GM19372 (cell line): Measurements from ENCODE around the gene TST.

Experiments
- ATAC-seq: cut with Tn5 transposase; IDR thresholded peaks from one replicate; pipeline ENCODE4 v1.9.1; 2021; ENCODE audit warnings: mild to moderate bottlenecking, low read depth, moderate library complexity; ENCODE audit not compliant: unreplicated experiment

The TST gene

GRCh38 chr22:37032535-37033460 is 13.6 kb upstream of the TST start:
- ATAC-seq, result no peak

GRCh38 chr22:37032134-37032534 is 12.9 kb upstream of the TST start:
- ATAC-seq, result no peak

DNA sequence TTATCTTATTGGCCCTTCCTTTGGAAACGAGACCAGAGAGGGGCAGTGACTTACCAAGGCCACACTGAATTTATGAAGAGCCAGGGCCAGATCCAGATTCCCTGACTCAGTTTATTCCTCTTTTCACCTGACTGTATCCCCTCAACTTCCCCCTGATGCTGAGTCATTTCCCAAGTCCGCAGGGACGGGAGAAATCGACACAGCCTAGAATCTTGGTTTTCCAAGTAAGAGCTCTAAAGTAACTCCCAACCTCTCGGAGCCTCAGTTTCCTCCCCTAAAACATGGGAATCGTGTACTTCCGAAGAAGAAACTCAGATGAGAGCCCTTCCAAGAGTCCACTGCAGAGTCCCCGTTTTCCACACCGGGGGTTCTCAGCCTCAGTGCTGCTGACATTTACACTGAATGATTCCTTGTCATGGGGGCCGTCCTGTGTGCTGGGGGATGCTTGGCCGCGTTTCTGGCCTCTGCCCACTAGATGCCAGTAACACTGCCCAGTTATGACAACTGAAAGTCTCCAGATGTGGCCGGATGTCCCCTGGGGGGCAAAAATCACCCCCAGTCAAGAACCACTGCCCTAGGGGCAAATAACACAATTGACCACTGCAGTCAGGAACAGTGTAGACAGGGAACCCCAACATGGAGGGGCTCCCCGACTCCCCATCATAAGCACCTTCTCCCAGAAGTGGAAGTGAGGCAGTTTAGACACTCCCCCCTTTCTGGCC is 11.5 kb upstream of the TST start:
- no peak for ATAC-seq

- no peak for ATAC-seq
Measured at GRCh38 chr22:37028692-37029674, 9.7 kb upstream of the TST start.

GRCh38 chr22:37027556-37027955 is 8.3 kb upstream of the TST start:
- ATAC-seq, result no peak

DNA sequence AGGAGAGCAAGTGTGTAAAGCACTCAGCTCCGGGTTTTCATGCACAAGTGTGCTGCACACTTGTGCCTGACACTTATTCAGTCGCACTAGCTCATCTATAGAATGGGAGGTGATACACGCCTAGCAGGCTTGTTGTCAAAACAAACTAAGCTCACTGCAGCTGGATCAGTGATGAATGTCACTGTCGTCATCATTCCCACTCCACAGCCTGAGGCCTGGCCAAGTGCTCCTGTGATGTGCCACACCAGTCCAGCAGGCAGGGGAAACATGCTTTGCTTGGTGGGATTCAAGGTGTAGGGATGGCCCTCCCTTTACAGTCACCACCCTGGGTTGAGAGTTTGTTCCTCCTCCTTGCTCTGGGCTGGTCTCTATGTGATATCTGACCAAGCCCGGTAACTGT is 7.1 kb upstream of the TST start:
- ATAC-seq, result no peak

DNA sequence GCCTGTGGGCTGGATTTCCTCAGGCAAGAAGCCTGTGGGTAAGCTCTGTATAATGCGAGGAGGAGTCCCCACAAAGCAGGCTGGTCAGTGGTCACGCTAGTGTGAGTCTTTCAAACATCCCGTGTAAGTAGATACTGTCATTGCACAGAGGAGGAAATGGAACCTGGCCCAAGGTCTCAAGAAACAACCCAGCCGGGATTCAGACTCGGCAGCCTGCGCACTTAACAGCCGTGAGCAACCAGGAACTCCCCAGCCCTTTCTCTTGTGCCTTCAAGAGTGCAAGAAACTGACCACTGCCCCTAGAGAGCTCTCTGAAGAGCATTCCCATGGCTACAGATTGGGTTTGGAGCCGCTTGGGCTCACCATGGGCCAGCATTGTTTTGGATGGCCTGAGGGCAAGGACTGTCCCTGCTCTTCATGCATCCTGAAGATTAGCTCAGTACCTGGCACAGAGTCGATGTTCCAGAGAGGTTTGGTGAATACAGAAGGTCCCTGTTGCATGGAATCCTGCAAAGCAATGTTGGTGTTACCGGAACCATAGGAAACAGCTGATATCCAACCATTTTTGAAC is 6.3 kb upstream of the TST start:
- no peak for ATAC-seq

- ATAC-seq, result no peak
Measured at GRCh38 chr22:37024339-37025157, 5.3 kb upstream of the TST start.

GRCh38 chr22:37023743-37024338 is 4.6 kb upstream of the TST start:
- no peak for ATAC-seq

DNA sequence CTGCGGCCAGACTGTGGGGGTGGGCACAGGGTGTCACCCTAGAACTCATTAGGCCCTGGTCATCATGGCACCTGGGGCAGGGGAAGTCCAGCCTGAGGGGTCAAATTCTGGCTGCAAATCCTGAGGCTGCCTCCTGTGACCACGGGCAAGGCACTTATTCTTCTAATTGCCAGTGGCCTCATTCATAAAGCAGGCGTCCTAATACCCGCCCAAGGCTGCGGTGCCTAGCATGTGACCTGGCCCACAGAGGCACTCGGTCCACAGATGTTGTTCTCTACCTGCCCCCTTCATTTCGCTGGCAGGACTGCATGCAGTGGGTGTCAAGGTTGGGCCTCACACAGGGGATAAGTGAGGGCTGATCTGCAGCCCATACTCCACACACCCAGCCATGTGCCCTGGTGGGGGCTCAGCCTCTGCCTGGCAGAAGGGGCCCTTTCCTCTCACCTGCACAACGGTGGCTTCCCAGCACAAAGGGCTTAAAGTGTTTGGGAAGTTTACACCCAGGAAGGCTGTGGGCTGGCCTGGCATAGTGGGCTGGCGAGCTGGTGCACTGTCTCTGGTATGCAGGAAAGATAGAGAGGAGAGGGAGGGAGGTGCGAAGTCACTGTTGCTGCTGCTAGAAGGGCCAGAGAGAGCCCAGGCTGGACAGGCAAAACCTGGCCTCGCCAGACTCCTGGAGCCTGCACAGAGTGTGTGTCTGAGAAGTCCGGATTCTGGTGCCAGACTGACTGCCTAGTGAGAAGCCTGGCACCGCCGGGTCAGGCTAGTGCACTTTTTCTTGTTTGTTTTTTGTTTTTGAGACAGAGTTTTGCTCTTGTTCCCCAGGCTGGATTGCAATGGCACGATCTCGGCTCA is 3.5 kb upstream of the TST start:
- no peak for ATAC-seq

GRCh38 chr22:37021710-37022482 is 2.6 kb upstream of the TST start:
- ATAC-seq, result no peak

DNA sequence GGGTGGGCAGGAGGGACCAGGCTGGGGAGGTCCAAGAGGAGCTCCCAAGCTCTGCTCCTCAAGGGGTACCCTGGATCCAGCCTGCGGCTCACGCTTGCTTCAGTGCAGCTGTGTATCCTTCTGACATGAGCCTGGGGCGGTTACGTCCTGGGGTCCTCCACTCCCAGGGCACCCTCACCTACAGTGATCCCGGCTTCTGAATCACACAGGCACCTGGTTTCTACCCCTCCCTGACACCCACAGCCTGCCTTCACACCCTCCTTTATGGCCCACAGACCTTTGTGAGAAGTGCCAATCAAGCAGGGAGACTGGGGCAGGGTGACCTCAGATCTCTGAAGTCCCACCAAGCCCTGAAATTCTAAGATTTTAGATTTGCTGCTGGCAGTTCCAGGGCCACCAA is 1.8 kb upstream of the TST start:
- ATAC-seq, result no peak

- ATAC-seq, result no peak
Measured at GRCh38 chr22:37020192-37020479, 889 bp upstream of the TST start.

DNA sequence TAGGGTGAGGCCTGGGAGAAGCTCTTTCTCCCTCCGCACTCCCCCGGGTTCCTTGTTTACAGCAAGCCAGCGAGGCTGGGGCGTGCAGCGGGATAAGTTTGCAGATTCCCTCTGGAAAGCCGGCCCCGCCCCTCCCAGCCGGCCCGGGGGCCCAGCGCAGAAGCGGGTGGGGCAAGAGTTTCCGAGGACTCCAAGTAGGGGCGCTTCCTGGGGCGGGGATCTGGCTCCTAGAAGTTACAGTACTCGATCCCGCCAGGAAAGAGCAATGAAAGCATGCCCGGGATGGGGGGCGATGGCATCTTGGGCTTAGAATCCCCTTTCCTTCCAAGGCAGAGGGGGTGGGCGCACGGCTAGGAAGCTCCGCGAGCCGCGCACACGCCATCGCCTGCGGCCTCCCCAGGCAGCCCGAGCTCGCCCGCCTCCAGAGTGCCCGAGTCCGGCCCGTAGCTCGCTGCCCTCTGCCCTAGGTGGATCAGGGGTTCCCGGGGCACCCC is 385 bp downstream of the TST start:
- no peak for ATAC-seq

DNA sequence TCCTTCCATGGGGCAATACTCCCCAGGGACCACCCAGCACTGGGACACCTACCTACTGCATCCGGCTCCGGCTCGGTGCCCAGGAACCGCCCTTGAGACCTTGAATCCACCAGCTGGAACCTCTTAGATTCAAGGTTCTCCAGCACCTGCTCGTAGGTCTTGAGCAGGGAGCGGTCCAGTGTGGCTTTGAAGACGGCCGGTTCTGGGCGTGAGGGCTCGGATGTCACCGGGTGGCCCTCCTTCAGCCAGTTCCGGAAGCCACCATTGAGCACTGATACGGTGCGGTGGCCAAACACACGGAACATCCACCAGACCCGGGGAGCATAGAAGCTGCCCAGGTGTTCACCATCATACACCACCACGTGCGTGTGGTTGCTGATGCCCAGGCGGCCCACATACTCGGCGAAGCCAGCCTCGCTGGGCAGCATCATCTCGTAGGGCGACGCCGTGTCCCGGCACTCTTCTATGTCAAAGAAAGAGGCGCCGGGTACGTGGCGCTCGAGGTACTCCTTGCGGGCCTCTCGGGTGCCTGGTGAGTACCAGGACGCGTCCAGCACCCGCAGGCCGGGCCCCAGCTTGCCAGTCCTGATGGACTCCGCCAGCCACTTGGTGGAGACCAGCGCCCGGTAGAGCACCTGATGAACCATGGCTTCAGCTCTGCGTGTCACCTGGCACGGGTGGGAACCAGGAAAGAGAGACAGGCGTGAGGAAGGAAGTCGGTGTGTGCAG is 997 bp downstream of the TST start:
- ATAC-seq, result no peak

DNA sequence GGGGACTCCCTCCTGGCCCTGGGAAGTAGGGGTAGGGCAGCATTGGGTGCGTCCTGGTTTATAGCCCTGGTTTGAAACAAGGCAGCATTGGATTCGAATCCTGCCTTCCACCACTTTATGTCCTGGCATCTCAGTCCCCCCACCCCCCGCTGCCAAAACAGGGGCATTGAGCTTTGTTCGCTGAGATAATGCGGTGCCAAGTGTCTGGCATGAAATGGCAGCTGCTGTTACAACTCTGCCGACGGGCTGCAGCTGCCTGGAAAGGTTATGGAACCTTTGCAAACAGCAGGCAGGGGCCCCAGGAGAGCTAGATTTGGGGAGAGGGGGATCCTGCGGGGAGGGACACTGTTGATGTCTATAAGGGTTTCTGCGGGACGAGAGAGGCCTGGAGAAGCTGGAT is 1.9 kb downstream of the TST start:
- ATAC-seq, result no peak
